Stimulated activated CD4-positive, alpha-beta T cell treated with anti-CD3 and anti-CD28 coated beads, Interleukin-2, amount 100 ng/mL, for 48 hours (primary cell): Measurements from ENCODE around the gene HAUS5.

ENCODE experiments used
- DNase-seq, 2 donors: peaks; one replicate each; pipeline ENCODE4 v3.0.0-alpha.2; 2020

Gene HAUS5

DNA sequence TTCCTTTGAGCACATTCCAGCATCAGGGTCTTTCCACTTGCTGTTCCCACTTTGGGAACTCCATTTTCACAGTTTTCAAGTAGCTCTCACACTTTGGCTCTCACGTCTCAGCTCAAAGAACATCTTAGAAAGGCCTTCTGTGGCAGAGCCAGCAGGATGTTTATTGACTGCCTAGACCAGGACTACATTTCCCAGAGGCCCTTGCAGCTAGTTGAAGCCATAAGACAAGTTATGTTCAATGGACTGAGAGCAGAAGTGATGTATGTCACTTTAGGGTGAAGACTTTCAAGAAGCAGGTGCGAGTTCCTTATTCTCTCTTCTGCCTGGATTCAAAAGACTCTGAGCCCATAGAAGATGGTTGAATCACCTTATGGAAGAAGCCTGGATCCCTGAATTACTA lies 4.3 kb upstream of the HAUS5 start:
- no peak for DNase-seq

DNA sequence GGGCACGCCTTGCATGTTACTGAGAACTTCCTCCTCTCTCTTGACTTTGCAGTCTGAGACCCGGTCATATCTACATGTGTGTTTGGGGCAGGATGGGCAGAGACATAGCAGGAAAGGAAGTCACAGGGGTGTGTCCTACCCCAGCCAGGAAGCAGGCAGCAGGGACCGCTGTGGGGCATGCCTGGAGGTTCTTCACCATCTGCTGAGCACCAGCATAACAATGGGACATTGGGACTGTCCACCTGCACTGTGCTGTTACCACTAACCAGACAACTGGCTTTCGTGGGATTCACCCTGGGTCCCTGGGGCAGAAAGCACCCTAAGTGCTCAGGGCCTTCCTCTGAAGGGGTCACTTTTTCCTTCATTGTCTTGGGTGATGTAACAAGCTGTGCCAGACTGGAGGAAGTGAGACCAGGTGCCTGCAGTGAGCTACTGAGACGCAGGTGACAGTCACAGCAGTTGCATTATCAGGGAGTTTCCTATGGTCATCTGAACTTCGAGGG lies 2.6 kb upstream of the HAUS5 start:
- no peak for DNase-seq

DNA sequence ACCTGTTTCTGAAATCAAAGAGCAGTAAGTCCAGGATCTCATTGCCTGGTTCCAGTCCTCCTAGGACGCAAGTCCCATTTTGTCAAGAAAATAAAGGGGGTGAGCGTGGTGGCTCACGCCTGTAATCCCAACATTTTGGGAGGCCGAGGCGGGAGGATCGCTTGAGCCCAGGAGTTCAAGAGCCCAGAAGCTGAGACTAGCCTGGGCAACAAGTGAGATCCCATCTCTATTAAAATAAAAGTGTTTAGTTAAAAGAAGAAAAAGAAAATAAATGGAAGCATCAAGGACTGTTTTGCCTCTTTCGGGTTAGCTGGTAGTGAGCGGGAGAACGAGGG lies 344 bp upstream of the HAUS5 start:
- no peak for DNase-seq

- no peak for DNase-seq
These were observed 1.0 kb downstream of the HAUS5 start for GRCh38 chr19:35613574-35613973.

DNA sequence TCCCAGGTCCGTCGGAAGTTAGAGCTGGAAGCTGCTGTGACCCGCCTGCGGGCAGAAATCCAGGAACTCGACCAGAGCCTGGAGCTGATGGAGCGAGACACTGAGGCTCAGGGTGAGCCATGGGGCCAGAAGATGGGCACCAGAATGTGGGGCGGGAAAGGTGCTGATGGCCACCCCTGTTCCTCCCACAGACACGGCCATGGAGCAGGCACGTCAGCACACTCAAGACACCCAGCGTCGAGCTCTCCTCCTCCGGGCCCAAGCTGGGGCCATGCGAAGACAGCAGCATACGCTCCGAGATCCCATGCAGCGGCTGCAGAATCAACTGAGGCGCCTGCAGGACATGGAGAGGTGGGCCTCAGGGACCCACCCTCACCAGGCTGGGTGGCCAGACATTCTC lies 2.5 kb downstream of the HAUS5 start:
- DNase-seq: no peak

- no peak for DNase-seq
These were observed 6.3 kb downstream of the HAUS5 start for GRCh38 chr19:35618857-35619256.

GRCh38 chr19:35619290-35619923 lies 6.9 kb downstream of the HAUS5 start:
- no peak for DNase-seq

GRCh38 chr19:35620001-35620400 lies 7.5 kb downstream of the HAUS5 start:
- no peak for DNase-seq

GRCh38 chr19:35621708-35622107 lies 9.2 kb downstream of the HAUS5 start:
- no peak for DNase-seq

DNA sequence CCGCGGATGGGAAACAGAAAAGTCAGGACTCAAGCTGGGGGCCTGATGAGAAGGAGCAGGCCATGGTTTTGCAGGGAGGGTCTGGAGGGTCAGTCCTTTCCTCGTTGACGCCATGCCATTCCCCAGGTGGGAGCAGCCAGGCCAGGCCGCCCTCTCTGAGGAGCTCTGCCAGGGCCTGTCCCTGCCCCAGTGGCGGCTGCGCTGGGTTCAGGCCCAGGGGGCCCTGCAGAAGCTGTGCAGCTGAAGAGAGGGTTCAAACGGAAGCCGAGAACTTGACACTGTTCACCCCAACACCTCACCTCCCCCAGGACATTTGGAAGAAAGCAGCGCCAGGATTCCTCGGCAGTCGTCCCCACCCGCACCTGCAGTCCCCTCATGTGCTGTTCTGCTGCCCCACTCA lies 10.2 kb downstream of the HAUS5 start:
- no peak for DNase-seq

- DNase-seq: no peak
These were observed 10.9 kb downstream of the HAUS5 start for GRCh38 chr19:35623327-35624010.

DNA sequence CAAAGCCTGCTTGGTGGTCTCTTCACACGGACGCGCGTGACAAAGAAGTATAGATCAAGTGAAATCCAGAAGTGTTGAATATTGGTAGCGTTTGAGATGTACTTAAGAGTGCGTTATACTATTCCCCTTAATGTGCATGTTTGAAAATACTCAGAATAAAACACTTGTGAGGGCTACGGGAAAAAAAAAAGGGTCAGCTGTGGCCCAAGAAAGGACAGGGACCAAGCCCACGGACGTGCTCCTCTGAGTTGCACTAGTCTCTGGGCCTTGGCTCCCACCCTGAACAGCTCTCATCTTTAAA lies 15.7 kb downstream of the HAUS5 start:
- no peak for DNase-seq

- DNase-seq: peak; percentile 92 to 96
These were observed 16.2 kb downstream of the HAUS5 start, which contains the start of gene RBM42 for GRCh38 chr19:35628565-35629331. TSS of gene RBM42 (plus strand) at chr19:35629036. CDS start at chr19:35629154, 118 bp downstream.

GRCh38 chr19:35629332-35629633 lies 16.7 kb downstream of the HAUS5 start:
- DNase-seq: no peak

DNA sequence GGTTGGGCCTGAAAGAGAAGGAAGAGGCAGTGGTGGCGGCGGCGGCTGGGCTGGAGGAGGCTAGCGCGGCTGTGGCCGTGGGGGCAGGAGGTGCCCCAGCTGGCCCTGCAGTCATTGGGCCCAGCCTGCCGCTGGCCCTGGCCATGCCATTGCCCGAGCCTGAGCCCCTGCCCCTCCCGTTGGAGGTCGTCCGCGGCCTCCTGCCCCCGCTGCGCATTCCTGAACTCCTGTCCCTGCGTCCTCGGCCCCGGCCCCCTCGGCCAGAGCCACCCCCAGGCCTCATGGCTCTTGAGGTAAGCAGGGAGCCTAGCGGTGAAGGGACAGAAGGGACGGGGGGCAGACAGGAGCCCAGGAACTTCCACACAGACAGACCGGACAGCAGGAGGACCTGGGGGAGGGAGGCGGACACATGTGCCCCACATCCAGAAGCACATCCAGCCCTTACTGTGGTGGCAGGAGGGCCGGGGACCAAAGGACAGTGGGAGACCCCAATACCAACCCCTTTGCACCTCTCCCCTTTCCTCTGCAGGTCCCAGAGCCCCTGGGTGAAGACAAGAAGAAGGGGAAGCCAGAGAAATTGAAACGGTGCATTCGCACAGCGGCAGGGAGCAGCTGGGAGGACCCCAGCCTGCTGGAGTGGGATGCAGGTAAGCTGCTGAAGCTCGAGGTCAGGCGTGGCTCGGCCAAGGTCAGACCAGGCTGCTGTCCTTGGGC lies 21.3 kb downstream of the HAUS5 start:
- DNase-seq: no peak

DNA sequence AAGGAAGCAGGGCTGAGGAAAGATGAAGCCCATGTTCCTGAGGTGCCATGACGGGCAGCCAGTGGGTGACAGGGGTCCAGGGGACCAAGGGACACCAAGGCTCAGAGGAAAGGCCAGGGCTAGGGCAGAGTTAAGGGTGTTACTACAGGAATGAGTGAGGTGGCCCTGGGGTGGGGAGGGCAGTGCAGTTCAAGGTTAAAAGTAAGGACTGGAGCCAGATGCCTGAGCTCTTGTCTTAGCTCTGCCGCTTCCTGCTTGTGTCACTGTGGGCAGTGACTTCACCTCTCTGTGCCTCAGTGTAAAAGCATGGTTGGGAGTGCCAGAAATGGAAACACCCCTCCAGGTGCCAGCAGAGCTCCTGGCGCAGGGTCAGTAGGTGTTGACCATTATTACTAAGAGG lies 24.1 kb downstream of the HAUS5 start:
- DNase-seq: no peak

GRCh38 chr19:35637165-35637564 lies 24.6 kb downstream of the HAUS5 start:
- DNase-seq: no peak

- no peak for DNase-seq
These were observed 26.7 kb downstream of the HAUS5 start for GRCh38 chr19:35639321-35639639.

GRCh38 chr19:35639863-35640262 lies 27.3 kb downstream of the HAUS5 start:
- no peak for DNase-seq

- DNase-seq: peak in 1 of 2 donors; percentile 27
These were observed 29.1 kb downstream of the HAUS5 start, which contains the start of gene ETV2 for GRCh38 chr19:35641515-35642151. TSS of gene ETV2 (plus strand) at chr19:35641745. CDS start at chr19:35642461, 716 bp downstream.

GRCh38 chr19:35642312-35642711 lies 29.8 kb downstream of the HAUS5 start:
- DNase-seq: no peak

GRCh38 chr19:35642798-35643254 lies 30.3 kb downstream of the HAUS5 start:
- DNase-seq: no peak
